Heart right ventricle (tissue), 16 donors: Measurements from ENCODE around the gene NFAT5. TPM values are rescaled to one million over a fixed set of nuclear protein-coding genes. Genes with fewer than 3 reads are reported as not detected.

Experiments
- ATAC-seq, 8 donors: fragments of 200-7000 bp; cut with Tn5 transposase; one replicate each; pipeline ENCODE4 v1.9.1; 2020; ENCODE audit warnings: mild to moderate bottlenecking in 8 of 8, moderate library complexity in 8 of 8, moderate number of reproducible peaks in 1 of 8
- DNase-seq, 2 donors: peaks; one replicate each; pipeline ENCODE4 v3.0.0-alpha.2; 2020
- H3K27ac ChIP-seq, 10 donors: fragments of 200-600 bp; sonication (generic) in 2 of 10; one replicate each; pipeline versions ENCODE4 v1.5.0 to v1.8.0; 2020 to 2022; ENCODE audit warnings: mild to moderate bottlenecking in 3 of 10
- H3K27me3 ChIP-seq, 7 donors: fragments of 200-600 bp; one replicate each; pipeline ENCODE4 v1.8.0; 2021 to 2022; ENCODE audit warnings: mild to moderate bottlenecking in 2 of 7
- H3K36me3 ChIP-seq, 9 donors: fragments of 200-600 bp; sonication (generic) in 1 of 9; one replicate each; pipeline versions ENCODE4 v1.5.0 to v1.8.0; 2020 to 2022; ENCODE audit warnings: mild to moderate bottlenecking in 2 of 9
- H3K4me1 ChIP-seq, 9 donors: fragments of 200-600 bp; sonication (generic) in 1 of 9; one replicate each; pipeline versions ENCODE4 v1.5.0 to v1.8.0; 2020 to 2022; ENCODE audit warnings: mild to moderate bottlenecking in 4 of 9
- H3K4me3 ChIP-seq, 10 donors: fragments of 200-600 bp; sonication (generic) in 2 of 10; one replicate each; pipeline versions ENCODE4 v1.5.0 to v1.8.0; 2020 to 2022; ENCODE audit warnings: mild to moderate bottlenecking in 7 of 10, moderate library complexity in 2 of 10
- H3K9me3 ChIP-seq, 11 donors: fragments of 200-600 bp in 10 of 11; sonication (generic) in 2 of 11; one replicate each; pipeline versions ENCODE4 v1.5.0 to v1.8.0; 2013 to 2022; ENCODE audit warnings: mild to moderate bottlenecking in 2 of 11, control low read depth in 1 of 11, moderate library complexity in 1 of 11
- WGBS, 2 donors: extraction: QIAGEN DNeasy Blood & Tissue Kit; methylation state at CpG; one replicate each; pipeline ENCODE4 v1.1.7; 2013; ENCODE audit warnings: inconsistent platforms in 1 of 2; 5-methylcytosine and 5-hydroxymethylcytosine counted together
- intact Hi-C, 10 donors: fragments of 100-400 bp; cut with DNase I; formaldehyde crosslinking; loops; one replicate each; pipeline versions ENCODE4 v1.11.1 to v1.14.2; 2022
- polyA plus RNA-seq, 2 donors: library from polyadenylated mRNA; stranded (reverse); fragments of 200-250 nt; gene quantifications; one replicate each; pipeline ENCODE4 v1.2.3, GENCODE V29; 2013
- total RNA-seq, 10 donors: library from RNA; stranded (reverse); fragmentation: NEBNext Ultra II Directional in 3 of 10; extraction: Animal tissue kit (Norgen Biotek cat#: 25700) in 3 of 10; gene quantifications; one replicate each; pipeline versions ENCODE4 v1.2.1 to v1.2.4, GENCODE V29; 2021 to 2023
- TF ChIP-seq, protein P1 (sequence below), 9 donors: fragments of 200-600 bp; sonication (generic) in 2 of 9; IDR thresholded peaks; one replicate each; pipeline versions ENCODE4 v1.5.0 to v1.8.0; 2021 to 2022; ENCODE audit warnings: antibody characterized with exemption in 9 of 9, mild to moderate bottlenecking in 5 of 9, moderate library complexity in 1 of 9
- donor health status: Arrhythmogenic right ventricular cardiomyopathy.
- donor health status: ischemic (EF 13 %, LVEDD 7.1; RV severe dilation, severe dysfunction).
- donor health status: healthy with polysubstance abuse.
- donor health status: DM: no; HTN: yes; CAD: no.
- donor health status: DM: no; HTN: no; CAD: no.
- donor health status: ischemic (EF 25% LVEDD 6.9; RV normal size, moderate dysfunction).
- donor health status: ischemic (EF 25% LVEDD 5.7; RV mildly dilated, moderate dysfunction).
- donor health status: healthy.
- donor health status: DM: yes; HTN: yes; CAD: no.
- donor health status: Ischemic cardiomyopathy.
- donor health status: ischemic (EF 35%, LVEDD 5.7; RV mildly dilated, moderate dysfunction).
- donor health status: nonischemic (EF 11% LVEDD 7.7; RV severe dilation, severe dysfunction).
- donor health status: DM: yes; HTN: yes; CAD: no.
- donor health status: PGD.
- donor health status: ischemic (EF 29% LVEDD 5.4; RV normal size, mild dysfunction).
- donor health status: nonischemic (EF 23%, LVEDD 6.1; RV moderate dilation, normal function).

NFAT5 gene
- total and polyA plus RNA-seq, 12 donors, result 1.7 to 23.7 (median 20.8) TPM

DNA sequence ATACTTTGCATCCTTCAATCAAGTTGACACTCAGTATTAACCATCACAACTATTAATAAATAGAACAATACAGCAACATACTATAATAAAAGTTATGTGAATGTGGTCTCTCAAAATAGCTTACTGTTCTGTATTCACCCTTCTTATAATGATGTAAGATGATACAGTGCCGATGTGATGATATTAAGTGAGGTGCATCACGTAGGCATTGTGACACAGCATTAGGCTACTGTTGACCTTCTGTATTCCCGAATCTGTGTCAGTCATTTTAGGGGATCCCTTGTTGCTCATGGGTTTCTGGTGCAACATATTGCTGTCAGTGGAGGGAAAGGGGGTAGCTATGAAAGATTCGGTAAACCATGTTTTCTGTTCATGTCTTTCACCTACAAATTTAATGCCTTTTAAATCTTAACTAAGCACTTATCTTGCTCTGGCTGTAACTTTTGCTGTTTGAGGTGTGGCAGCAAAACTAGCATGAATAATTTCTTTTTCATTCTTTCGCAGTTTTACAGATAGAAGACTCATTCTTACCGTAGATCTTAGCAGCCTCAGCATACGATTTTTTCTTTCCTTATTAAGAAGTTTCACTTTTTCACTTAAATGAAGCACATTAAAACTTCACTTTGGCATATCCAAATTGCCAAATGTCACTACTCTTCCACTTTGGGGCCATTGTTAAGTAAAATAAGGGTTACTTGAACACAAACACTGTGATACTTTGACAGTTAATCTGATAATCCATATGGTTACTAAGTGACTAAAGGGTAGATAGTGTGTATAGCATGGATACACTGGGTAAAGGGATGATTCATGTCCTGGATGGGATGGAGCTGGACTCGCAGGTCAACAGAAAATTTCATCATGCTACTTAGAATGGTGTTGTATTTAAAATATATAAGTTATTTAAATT lies 29.6 kb downstream of the NFAT5 start:
- intact Hi-C loops, result no loop called here
- Histone ChIP-seq H3K36me3 (peaks cover 0 to 3% (median 0%) of the 10 kb centered on the region in 9 donors), H3K4me1 (peaks cover 0 to 72% (median 29%) of the 10 kb centered on the region in 9 donors), H3K4me3 (no peak overlapping the region), H3K27ac (no peak overlapping the region), H3K27me3 (no peaks in the 10 kb centered on the region), H3K9me3 (no peaks in the 10 kb centered on the region)
- TF ChIP-seq, protein P1, sequence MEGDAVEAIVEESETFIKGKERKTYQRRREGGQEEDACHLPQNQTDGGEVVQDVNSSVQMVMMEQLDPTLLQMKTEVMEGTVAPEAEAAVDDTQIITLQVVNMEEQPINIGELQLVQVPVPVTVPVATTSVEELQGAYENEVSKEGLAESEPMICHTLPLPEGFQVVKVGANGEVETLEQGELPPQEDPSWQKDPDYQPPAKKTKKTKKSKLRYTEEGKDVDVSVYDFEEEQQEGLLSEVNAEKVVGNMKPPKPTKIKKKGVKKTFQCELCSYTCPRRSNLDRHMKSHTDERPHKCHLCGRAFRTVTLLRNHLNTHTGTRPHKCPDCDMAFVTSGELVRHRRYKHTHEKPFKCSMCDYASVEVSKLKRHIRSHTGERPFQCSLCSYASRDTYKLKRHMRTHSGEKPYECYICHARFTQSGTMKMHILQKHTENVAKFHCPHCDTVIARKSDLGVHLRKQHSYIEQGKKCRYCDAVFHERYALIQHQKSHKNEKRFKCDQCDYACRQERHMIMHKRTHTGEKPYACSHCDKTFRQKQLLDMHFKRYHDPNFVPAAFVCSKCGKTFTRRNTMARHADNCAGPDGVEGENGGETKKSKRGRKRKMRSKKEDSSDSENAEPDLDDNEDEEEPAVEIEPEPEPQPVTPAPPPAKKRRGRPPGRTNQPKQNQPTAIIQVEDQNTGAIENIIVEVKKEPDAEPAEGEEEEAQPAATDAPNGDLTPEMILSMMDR (IDR thresholded peaks at IDR 0.05), result no peak
- ATAC-seq, result no peak
- no peak for DNase-seq
- 87 to 88% methylated on average over 8 of the region's 8 CpGs for WGBS, 2 donors

- H3K27me3 ChIP-seq, result no peaks in the 10 kb centered on the region
- TF ChIP-seq, protein P1 (IDR thresholded peaks at IDR 0.05), result no peak
- no peak for ATAC-seq
- H3K4me1 ChIP-seq, result peaks cover 0 to 62% (median 21%) of the 10 kb centered on the region in 9 donors
- H3K9me3 ChIP-seq, result no peaks in the 10 kb centered on the region
- intact Hi-C loops, result no loop called here
- no peak overlapping the region for H3K4me3 ChIP-seq
- peaks cover 0 to under 1% (median 0%) of the 10 kb centered on the region in 9 donors for H3K36me3 ChIP-seq
- no peak overlapping the region for H3K27ac ChIP-seq
- DNase-seq, result no peak
These were observed 31.0 kb downstream of the NFAT5 start for GRCh38 chr16:69596801-69597200.

DNA sequence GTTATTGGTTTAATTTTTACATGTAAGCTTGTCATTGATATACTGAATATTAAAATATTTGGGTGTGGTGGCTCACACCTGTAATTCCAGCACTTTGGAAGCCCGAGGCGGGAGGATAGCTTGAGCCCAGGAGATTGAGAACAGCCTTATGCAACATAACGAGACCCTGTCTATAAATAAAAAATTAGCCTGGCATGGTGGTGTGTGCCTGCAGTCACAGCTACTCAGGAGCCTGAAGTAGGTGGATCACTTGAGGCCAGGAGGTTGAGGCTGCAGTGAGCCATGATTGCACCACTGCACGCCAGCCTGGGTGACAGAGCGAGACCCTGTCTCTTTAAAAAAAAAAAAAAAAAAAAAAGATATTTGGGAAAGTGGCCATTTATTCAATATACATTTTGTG lies 32.3 kb downstream of the NFAT5 start:
- DNase-seq (no peak), ATAC-seq (peak in 3 of 8 donors; percentile 35 to 66 (median 41))
- Histone ChIP-seq H3K27me3 (no peaks in the 10 kb centered on the region), H3K9me3 (no peaks in the 10 kb centered on the region), H3K36me3 (no peaks in the 10 kb centered on the region), H3K4me1 (peaks cover 0 to 63% (median 21%) of the 10 kb centered on the region in 9 donors), H3K27ac (no peak overlapping the region), H3K4me3 (no peak overlapping the region)
- WGBS, 2 donors, result 89 to 90% methylated on average over 5 of the region's 5 CpGs
- TF ChIP-seq, protein P1 (IDR thresholded peaks at IDR 0.05), result no peak
- intact Hi-C loops, result no loop called here

GRCh38 chr16:69599731-69600130 lies 34.0 kb downstream of the NFAT5 start:
- Histone ChIP-seq H3K9me3 (no peaks in the 10 kb centered on the region), H3K36me3 (no peaks in the 10 kb centered on the region), H3K27ac (no peak overlapping the region), H3K4me1 (peaks cover 0 to 62% (median 19%) of the 10 kb centered on the region in 9 donors), H3K27me3 (no peaks in the 10 kb centered on the region), H3K4me3 (no peak overlapping the region)
- intact Hi-C loops, result loop anchor here in 1 of 10 donors (2.0 kb wide), 1 partner anchor 13 kb away; no protein-coding TSS in a partner anchor
- DNase-seq (no peak), ATAC-seq (no peak)
- TF ChIP-seq, protein P1 (IDR thresholded peaks at IDR 0.05), result no peak
- WGBS, 2 donors, result 81 to 83% methylated on average over 1 of the region's 1 CpG
